Mesendoderm (in vitro differentiated cells): ENCODE measurements around the gene ARHGAP26.

ENCODE experiments used
- DNase-seq: peaks from one replicate; pipeline ENCODE4 v3.0.0; 2013
- H2AK5ac ChIP-seq: 2 replicates; pipeline ENCODE4 v1.6.1; 2013; ENCODE audit warnings: low read length, inconsistent platforms
- H2BK120ac ChIP-seq: 2 replicates; pipeline ENCODE4 v1.6.1; 2013; ENCODE audit warnings: low read depth, mild to moderate bottlenecking, low read length, moderate library complexity, mixed read lengths
- H2BK15ac ChIP-seq: replicated peaks from 2 replicates; pipeline ENCODE4 v1.6.1; 2013; ENCODE audit warnings: low read depth, mild to moderate bottlenecking, moderate library complexity
- H2BK5ac ChIP-seq: 2 replicates; pipeline ENCODE4 v1.6.1; 2013; ENCODE audit warnings: low read length, inconsistent platforms
- H3K18ac ChIP-seq: 2 replicates; pipeline ENCODE4 v1.6.1; 2013; ENCODE audit warnings: mild to moderate bottlenecking, low read length, mixed read lengths
- H3K23ac ChIP-seq: one replicate; pipeline ENCODE4 v1.6.1; 2013; ENCODE audit warnings: low read length
- H3K27ac ChIP-seq: 2 replicates; pipeline ENCODE4 v1.5.1; 2013; ENCODE audit warnings: low read depth, mild to moderate bottlenecking, inconsistent platforms, low read length, moderate library complexity
- H3K27me3 ChIP-seq: 2 replicates; pipeline ENCODE4 v1.6.1; 2013; ENCODE audit warnings: low read length, control low read depth, mild to moderate bottlenecking, inconsistent platforms; ENCODE audit not compliant: insufficient read depth, poor library complexity
- H3K36me3 ChIP-seq: 2 replicates; pipeline ENCODE4 v1.6.1; 2013; ENCODE audit warnings: low read length, inconsistent platforms; ENCODE audit not compliant: control insufficient read depth, insufficient read depth
- H3K4ac ChIP-seq: one replicate; pipeline ENCODE4 v1.6.1; 2013; ENCODE audit warnings: low read depth, mild to moderate bottlenecking, low read length, moderate library complexity
- H3K4me1 ChIP-seq: 2 replicates; pipeline ENCODE4 v1.6.1; 2013; ENCODE audit warnings: low read depth, low read length, inconsistent platforms; ENCODE audit not compliant: control insufficient read depth
- H3K4me2 ChIP-seq: 2 replicates; pipeline ENCODE4 v1.6.1; 2013; ENCODE audit warnings: low read length
- H3K4me3 ChIP-seq: 2 replicates; pipeline ENCODE4 v1.5.1; 2013; ENCODE audit warnings: mild to moderate bottlenecking, low read length
- H3K56ac ChIP-seq: one replicate; pipeline ENCODE4 v1.6.1; 2013; ENCODE audit warnings: low read length
- H3K79me1 ChIP-seq: 2 replicates; pipeline ENCODE4 v1.6.1; 2013; ENCODE audit warnings: low read length, inconsistent platforms
- H3K79me2 ChIP-seq: 2 replicates; pipeline ENCODE4 v1.6.1; 2013; ENCODE audit warnings: mild to moderate bottlenecking, low read length; ENCODE audit not compliant: control insufficient read depth, insufficient read depth
- H3K9ac ChIP-seq: 2 replicates; pipeline ENCODE4 v1.6.1; 2013; ENCODE audit warnings: low read length, inconsistent platforms
- H4K5ac ChIP-seq: one replicate; pipeline ENCODE4 v1.6.1; 2013; ENCODE audit warnings: low read length
- H4K8ac ChIP-seq: one replicate; pipeline ENCODE4 v1.6.1; 2013; ENCODE audit warnings: low read depth, mild to moderate bottlenecking, control low read depth, low read length, moderate library complexity
- WGBS: extraction: QIAGEN DNeasy Blood & Tissue Kit; methylation state at CpG from one replicate; pipeline ENCODE4 v1.1.7; 2013; ENCODE audit warnings: low lambda C conversion rate, missing lambda C conversion rate; ENCODE audit not compliant: insufficient coverage; ENCODE audit errors: extremely low coverage; 5-methylcytosine and 5-hydroxymethylcytosine counted together

Gene ARHGAP26

DNA sequence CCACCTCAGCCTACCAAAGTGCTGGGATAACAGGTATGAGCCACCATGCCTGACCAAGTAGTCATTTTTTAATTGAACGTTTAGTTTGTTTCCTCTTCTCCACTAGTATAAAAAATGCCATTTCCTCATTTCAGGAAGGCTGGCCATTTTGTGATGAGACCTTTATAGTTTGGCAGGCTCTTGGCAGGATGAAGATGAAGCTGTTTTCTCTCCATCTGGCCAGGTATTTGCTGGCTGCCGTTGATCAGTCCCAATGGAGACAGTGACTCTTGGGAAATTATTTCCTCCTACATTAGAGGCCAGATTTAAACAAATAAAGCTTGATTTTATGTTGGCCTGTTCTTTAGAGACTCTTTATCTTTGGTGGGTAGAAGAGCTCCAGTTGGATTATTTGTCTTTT, 199.0 kb downstream of the ARHGAP26 start:
- Histone ChIP-seq H3K18ac (no peak overlapping the region), H3K4ac (no peak overlapping the region), H3K4me3 (no peak overlapping the region), H2AK5ac (no peak overlapping the region), H2BK120ac (no peak overlapping the region), H3K27me3 (no peaks in the 10 kb centered on the region), H2BK5ac (no peak overlapping the region), H3K56ac (no peak overlapping the region), H3K36me3 (no peaks in the 10 kb centered on the region), H4K5ac (no peak overlapping the region), H3K4me1 (no peaks in the 10 kb centered on the region), H2BK15ac (no peak overlapping the region), H3K27ac (no peak overlapping the region), H3K79me1 (no peaks in the 10 kb centered on the region), H3K4me2 (no peak overlapping the region), H3K79me2 (no peaks in the 10 kb centered on the region), H4K8ac (no peak overlapping the region), H3K23ac (no peak overlapping the region), H3K9ac (no peak overlapping the region)
- WGBS: no CpG with 5 or more reads among the region's 2 CpGs
- DNase-seq: no peak

GRCh38 chr5:142969624-142970439, 199.7 kb downstream of the ARHGAP26 start:
- H3K23ac ChIP-seq: no peak overlapping the region
- no peak overlapping the region for H3K27ac ChIP-seq
- no CpG with 5 or more reads among the region's 3 CpGs for WGBS

DNA sequence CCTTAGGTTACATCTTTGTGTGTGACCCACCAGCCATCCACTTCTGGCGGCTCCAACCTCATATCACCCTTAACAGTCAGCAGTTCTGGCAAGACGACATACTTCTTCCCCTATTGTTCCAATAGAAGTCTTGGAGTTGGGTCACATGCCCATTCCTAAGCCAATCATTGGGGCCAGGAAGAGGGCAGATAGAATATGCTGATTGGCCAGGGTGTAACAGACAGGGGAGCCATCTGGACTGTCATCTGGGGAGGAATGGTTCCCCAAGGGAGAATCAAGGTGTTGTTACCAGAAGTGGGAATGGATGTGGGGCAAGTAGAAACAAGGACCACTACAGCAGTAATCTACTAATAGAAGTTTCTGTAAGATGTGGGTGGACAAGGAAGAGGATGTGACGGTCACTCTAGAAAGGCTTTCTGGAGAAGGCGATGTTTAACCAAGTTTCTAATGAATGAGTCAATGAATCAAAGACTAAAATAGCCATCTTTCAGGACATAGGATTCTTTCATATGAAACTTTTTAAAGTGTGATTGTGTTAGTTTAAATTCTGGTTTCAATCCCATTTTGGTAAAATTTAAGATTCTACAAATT, 200.4 kb downstream of the ARHGAP26 start:
- no peak overlapping the region for H4K5ac ChIP-seq
- H2BK15ac ChIP-seq: no peak overlapping the region
- H3K4me1 ChIP-seq: no peaks in the 10 kb centered on the region
- peak overlapping the region; percentile 16 for H2BK120ac ChIP-seq
- DNase-seq: no peak
- H2AK5ac ChIP-seq: peak overlapping the region; percentile 76
- no peaks in the 10 kb centered on the region for H3K36me3 ChIP-seq
- peak overlapping the region; percentile 35 for H2BK5ac ChIP-seq
- H3K79me1 ChIP-seq: no peaks in the 10 kb centered on the region
- no CpG with 5 or more reads among the region's 4 CpGs for WGBS
- no peak overlapping the region for H4K8ac ChIP-seq
- H3K4me3 ChIP-seq: no peak overlapping the region
- no peak overlapping the region for H3K27ac ChIP-seq
- H3K9ac ChIP-seq: no peak overlapping the region
- H3K4ac ChIP-seq: no peak overlapping the region
- H3K23ac ChIP-seq: no peak overlapping the region
- no peak overlapping the region for H3K18ac ChIP-seq
- H3K79me2 ChIP-seq: no peaks in the 10 kb centered on the region
- H3K27me3 ChIP-seq: no peaks in the 10 kb centered on the region
- H3K4me2 ChIP-seq: no peak overlapping the region
- H3K56ac ChIP-seq: no peak overlapping the region

More at GRCh38 chr5:142969624-142970439, 199.7 kb downstream of the ARHGAP26 start:
- H4K8ac ChIP-seq: no peak overlapping the region
- no peak overlapping the region for H2BK5ac ChIP-seq
- no peak overlapping the region for H3K4me2 ChIP-seq
- H4K5ac ChIP-seq: no peak overlapping the region
- no peaks in the 10 kb centered on the region for H3K36me3 ChIP-seq
- H3K79me2 ChIP-seq: no peaks in the 10 kb centered on the region
- H3K9ac ChIP-seq: no peak overlapping the region
- H3K4me1 ChIP-seq: no peaks in the 10 kb centered on the region
- no peak overlapping the region for H2BK15ac ChIP-seq
- H3K4me3 ChIP-seq: no peak overlapping the region
- H3K27me3 ChIP-seq: no peaks in the 10 kb centered on the region
- no peak overlapping the region for H3K18ac ChIP-seq
- no peak overlapping the region for H3K4ac ChIP-seq
- no peaks in the 10 kb centered on the region for H3K79me1 ChIP-seq
- DNase-seq: no peak
- H2BK120ac ChIP-seq: no peak overlapping the region
- H2AK5ac ChIP-seq: peak overlapping the region; percentile 76
- no peak overlapping the region for H3K56ac ChIP-seq

GRCh38 chr5:142971303-142972013, 201.3 kb downstream of the ARHGAP26 start:
- Histone ChIP-seq H3K79me2 (no peaks in the 10 kb centered on the region), H3K4ac (no peak overlapping the region), H3K18ac (no peak overlapping the region), H3K79me1 (no peaks in the 10 kb centered on the region), H4K5ac (no peak overlapping the region), H2AK5ac (no peak overlapping the region), H2BK15ac (no peak overlapping the region), H3K27me3 (no peaks in the 10 kb centered on the region), H3K4me3 (no peak overlapping the region), H3K4me2 (no peak overlapping the region), H3K56ac (no peak overlapping the region), H4K8ac (no peak overlapping the region), H3K27ac (peak overlapping the region; percentile 77), H3K9ac (no peak overlapping the region), H3K36me3 (no peaks in the 10 kb centered on the region), H2BK5ac (peak overlapping the region; percentile 13), H3K23ac (no peak overlapping the region), H3K4me1 (no peaks in the 10 kb centered on the region), H2BK120ac (no peak overlapping the region)
- no CpG with 5 or more reads among the region's 11 CpGs for WGBS
- DNase-seq: peak; percentile 77

DNA sequence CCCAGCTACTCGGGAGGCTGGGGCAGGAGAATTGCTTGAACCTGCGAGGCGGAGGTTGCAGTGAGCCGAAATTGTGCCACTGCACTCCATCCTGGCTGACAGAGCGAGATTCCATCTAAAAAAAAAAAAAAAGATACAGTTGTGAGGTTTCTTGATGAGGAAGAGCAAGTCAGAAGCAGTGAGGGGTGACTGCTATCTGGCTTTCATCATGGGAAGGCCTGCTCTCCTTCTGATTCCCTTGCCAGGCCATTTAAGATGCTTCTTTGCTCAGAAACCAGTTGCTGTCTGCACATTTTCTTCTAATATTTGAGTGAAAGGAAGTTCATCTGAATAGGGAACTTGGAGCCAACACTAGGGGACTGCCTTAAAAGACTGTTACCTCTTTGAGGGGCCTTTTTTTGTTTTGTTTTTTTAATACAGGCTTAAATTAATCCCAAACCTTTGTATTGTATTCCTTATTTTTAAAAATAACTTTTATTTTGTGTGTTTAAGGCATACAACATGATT, 201.9 kb downstream of the ARHGAP26 start:
- H4K5ac ChIP-seq: no peak overlapping the region
- no peak overlapping the region for H3K56ac ChIP-seq
- peak overlapping the region; percentile 77 for H3K27ac ChIP-seq
- H2BK15ac ChIP-seq: no peak overlapping the region
- H3K4ac ChIP-seq: no peak overlapping the region
- H3K23ac ChIP-seq: no peak overlapping the region
- no peaks in the 10 kb centered on the region for H3K79me1 ChIP-seq
- H3K9ac ChIP-seq: no peak overlapping the region
- no peaks in the 10 kb centered on the region for H3K4me1 ChIP-seq
- no peak overlapping the region for H3K4me2 ChIP-seq
- no peak overlapping the region for H3K18ac ChIP-seq
- H2AK5ac ChIP-seq: no peak overlapping the region
- WGBS: no CpG with 5 or more reads among the region's 5 CpGs
- peak overlapping the region; percentile 79 for H2BK5ac ChIP-seq
- no peak for DNase-seq
- no peak overlapping the region for H4K8ac ChIP-seq
- peak overlapping the region; percentile 23 for H2BK120ac ChIP-seq
- H3K36me3 ChIP-seq: no peaks in the 10 kb centered on the region
- H3K27me3 ChIP-seq: no peaks in the 10 kb centered on the region
- H3K4me3 ChIP-seq: no peak overlapping the region
- H3K79me2 ChIP-seq: no peaks in the 10 kb centered on the region
